Left forelimb (tissue), 1 donor: ENCODE data around the gene PAK2.
"Not testable (repeated sequence)": the region's sequence is repeated elsewhere in the genome, so short reads cannot be mapped to it uniquely, and the experiment has no call there.

Experiments
- DNase-seq: peaks from one replicate; pipeline ENCODE4 v3.0.0-alpha.2; 2018; ENCODE audit warnings: low spot score

Gene PAK2

DNA sequence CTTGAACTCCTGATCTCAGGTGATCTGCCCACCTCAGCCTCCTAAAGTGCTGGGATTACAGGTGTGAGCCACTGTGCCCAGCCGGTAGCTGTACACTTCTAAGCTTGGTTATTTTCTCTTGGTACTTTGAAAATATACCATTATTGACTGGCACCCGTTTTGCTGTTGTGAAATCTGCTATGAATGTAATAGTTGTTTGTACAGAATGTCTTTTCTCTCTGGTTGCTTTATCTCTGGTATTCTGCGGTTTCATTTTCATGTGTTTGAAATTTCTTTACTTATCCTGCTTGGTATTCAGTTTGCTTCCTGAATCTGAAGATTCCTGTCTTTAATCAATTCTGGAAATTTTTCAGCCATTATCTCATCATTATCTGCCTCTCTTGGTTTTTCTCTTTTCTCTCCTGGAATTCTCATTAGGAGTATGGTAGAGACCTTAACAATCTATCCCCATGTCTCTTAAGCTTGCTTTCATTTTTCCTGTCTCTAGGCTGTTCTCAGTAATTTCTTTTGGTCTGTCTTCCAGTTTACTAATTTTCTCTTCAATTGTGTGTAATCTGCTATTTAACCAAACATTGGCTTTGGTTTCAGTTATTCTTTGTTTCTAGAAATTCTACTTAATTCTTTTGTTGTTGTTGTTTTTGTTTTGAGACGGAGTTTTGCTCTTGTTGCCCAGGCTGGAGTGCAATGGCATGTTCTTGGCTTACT, 2.8 kb upstream of the PAK2 start:
- no peak for DNase-seq

DNA sequence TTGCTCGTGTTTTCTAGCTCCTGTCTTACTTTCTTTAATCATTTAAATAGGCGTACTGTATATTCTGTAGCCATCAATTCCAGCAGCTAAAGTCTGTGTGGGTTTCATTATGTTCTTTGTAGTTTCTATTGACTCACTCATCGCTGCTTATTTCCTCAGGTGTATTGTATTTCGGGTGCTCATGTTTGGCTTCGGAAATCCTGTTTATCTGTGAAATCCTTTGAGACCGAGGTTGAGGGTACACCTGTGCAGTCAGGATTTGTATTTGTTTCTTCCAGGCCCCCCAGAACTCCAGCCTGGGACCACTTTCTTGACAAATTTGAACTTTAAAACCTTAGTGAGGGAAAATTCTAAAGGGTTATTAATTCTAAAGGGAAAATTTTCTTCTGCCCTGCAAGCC, 2.0 kb upstream of the PAK2 start:
- no peak for DNase-seq

GRCh38 chr3:196740481-196741248, 1.0 kb downstream of the PAK2 start:
- DNase-seq, result no peak

DNA sequence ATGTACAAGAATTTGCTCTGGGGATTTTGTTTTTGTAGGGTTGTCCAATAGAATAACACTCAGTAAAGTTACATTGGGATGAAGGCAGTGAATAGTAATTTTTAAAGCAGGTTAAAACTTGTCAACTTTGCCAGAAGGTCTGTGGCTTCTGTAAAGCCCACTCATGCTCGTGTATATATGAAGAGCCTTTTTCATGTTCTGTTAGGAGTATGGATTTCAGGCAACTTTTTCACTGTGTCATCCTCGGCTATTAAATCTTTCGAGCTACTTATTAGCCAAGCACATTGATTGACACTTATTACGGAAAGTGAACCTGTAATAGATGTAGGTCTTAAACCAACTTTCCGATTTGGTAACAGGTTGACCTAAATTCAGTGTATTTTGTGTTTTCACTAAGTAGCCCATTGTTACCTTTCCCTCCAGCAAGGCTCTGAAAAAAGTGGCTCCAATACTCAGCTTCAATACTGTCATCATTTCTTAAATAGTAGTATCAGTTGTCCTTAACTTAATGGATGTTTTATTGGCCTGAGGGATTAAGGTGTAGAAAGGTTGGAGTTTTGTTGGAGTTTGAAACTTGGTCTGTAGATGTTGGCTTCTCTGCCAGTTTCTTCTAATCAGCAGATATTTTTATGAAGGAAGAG, 1.7 kb downstream of the PAK2 start:
- DNase-seq, result no peak

- DNase-seq, result not testable (repeated sequence)
Measured at GRCh38 chr3:196743569-196743968, 3.9 kb downstream of the PAK2 start.

- DNase-seq, result no peak
Measured at GRCh38 chr3:196749125-196749524, 9.5 kb downstream of the PAK2 start.

DNA sequence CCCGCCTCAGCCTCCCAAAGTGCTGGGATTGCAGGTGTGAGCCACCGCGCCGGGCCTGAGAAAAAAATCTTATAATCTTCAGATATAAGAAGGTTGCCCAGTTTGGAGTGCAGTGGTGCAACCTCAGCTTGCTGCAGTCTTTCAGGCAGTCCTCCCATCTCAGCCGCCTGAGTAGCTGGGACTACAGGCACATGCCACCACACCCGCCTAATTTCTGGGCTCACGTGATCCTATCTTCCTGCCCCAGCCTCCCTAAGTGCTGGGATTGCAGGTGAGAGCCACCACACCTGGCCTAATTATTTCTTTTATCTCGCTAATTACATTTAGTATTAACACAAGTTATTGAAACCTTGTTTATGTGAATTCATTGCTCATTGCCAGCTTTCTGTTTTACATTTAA, 13.5 kb downstream of the PAK2 start:
- DNase-seq, result no peak

- DNase-seq, result no peak
Measured at GRCh38 chr3:196754091-196754981, 14.7 kb downstream of the PAK2 start.

DNA sequence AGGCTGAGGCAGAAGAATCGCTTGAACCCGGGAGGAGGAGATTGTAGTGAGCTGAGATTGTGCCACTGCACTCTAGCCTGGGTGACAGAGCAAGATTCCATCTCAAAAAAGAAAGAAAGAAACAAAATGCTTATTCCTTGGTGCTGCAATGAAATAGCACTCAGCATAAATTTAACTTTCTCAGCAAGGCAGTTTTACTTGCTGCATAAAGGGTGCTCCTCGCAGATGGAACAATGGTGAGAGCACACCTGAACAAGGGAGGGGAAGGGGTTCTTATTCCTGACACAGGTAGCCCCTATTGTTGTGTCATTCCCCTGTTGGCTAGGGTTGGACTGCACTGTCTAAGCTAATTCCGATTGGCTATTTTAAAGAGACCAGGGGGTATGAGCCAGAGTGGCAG, 17.1 kb downstream of the PAK2 start:
- DNase-seq, result no peak

- no peak for DNase-seq
Measured at GRCh38 chr3:196757876-196758739, 18.5 kb downstream of the PAK2 start.

DNA sequence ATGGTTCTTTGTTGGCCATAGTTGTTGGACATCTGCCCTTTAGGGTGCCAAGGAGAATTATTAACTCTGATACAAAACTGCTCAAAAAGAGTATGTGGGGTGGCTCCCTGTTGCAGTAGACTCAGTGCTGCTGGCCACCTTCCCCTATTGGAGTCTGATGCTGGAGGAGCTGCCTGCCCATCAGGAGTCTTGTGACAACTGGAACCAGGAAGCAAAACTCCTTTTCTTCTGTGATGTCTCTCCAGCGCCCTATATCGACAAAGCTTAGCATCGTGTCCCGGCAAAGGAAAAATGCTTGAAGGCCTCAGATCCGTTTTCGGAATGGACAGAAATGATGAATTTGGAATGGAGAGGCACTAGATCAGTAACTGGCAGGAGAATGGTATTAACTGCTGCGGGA, 23.5 kb downstream of the PAK2 start:
- no peak for DNase-seq

DNA sequence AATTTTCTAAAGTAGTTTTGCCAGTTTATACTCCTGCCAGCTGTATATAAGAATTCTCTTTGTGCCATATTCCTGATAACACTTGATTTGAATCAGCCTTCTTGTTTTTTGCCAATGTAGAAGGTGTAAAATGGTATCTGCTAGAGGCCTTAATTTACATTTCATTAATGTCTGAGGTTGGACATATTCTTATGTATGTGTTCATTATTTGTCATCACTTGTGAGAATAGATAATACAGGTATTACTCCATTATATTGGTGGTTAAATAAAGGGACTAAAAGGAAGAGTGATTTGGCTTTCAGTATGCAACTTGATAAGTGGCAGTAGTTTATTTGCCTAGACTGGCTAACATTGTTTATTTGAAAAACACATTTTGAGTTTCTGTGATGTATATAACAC, 25.8 kb downstream of the PAK2 start:
- no peak for DNase-seq

DNA sequence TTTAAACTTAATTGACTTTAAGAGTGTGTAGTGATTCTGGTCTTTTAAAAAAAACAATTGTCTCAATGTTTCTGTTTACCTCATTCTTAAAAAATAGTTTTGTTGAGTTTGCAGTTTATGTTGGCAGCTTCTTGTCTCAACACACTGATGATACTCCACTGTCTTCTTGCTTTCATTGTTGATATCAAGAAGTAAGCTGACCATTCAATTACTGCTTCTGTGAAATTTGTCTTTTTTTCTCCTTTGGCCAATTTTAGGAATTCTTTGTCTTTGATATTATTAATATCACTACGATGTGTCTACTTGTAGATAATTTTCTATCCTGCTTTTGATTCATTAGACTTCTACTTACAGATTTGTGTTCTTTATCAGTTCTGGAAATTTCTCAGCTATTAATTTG, 31.4 kb downstream of the PAK2 start:
- DNase-seq, result no peak

DNA sequence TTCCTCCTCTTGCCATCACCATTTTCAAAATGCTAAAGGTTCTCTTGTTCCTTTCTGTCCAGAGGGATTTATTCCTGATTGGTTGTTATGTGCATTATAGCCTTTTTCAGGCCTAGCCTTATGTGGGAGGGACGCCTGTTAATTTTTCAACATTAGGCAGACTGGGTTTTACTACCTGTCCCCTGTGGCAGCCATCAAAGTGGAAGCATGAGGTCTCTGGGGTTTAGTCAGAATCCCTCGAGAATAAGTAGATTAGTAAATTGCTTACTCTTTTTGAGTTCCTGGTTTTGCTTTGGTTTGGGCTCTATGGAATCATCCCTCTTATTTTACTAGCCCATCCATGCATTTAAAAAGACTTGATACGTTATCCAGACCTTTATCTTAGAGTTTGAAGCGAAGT, 32.4 kb downstream of the PAK2 start:
- DNase-seq, result no peak

- no peak for DNase-seq
Measured at GRCh38 chr3:196772897-196773296, 33.2 kb downstream of the PAK2 start.

DNA sequence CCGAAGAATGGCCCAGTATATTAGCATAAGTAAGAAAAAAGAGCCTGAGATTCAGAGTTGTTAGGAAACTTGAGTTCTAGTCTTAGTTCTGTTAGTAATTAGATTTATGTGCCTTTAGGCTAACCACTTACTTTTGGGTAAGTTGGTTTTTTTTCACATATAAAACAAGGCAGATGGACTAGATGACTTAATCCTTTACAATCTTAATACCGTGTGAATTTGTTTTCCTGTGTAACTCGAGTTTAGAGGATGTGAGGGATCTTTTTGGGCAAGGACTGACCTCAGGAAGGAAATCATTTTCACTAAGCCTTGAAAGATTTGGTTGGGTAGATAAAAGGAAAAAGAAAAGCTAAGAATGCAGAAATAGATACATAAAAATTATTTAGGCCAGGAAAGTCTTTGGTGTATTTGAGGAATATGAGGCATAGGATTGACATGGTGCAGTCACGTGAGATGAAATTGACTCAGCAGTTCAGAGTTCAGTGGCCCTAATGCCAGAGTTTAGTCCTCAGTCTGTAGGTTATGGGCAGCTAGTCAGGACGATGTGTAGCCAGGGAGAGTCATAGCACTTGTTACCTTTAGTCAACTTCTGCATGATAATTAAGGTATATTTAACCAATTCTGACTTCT, 34.6 kb downstream of the PAK2 start:
- no peak for DNase-seq

GRCh38 chr3:196774848-196775422, 35.3 kb downstream of the PAK2 start:
- DNase-seq, result no peak

DNA sequence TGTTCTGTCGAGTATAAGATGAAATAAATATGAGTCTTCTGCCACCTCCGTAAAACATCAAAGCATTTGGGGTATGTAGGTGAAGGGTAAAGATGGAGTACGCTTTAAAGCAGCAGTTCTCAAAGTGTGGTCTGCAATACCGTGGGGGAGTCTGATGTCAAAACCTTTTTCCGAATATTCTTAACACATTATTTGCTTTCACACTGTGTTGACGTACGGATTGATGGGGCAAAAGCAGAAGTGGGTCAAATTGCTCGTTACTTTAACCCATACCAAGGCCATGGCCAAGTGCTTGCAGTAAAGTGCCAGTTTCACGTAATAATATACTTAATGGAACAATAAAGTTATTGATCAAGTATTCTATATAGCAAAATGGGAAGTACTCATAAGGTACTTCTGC, 36.3 kb downstream of the PAK2 start:
- DNase-seq, result no peak

GRCh38 chr3:196777836-196778235, 38.2 kb downstream of the PAK2 start:
- DNase-seq, result no peak

- DNase-seq, result no peak
Measured at GRCh38 chr3:196778755-196779154, 39.1 kb downstream of the PAK2 start.
